ENCODE measurements around the gene PCSK1. TPM values are rescaled to one million over a fixed set of nuclear protein-coding genes. Genes with fewer than 3 reads are reported as not detected.

Gene PCSK1
- total and polyA plus RNA-seq, 3 donors from 2014 or later, result 0.43 to 0.79 (median 0.63) TPM

DNA sequence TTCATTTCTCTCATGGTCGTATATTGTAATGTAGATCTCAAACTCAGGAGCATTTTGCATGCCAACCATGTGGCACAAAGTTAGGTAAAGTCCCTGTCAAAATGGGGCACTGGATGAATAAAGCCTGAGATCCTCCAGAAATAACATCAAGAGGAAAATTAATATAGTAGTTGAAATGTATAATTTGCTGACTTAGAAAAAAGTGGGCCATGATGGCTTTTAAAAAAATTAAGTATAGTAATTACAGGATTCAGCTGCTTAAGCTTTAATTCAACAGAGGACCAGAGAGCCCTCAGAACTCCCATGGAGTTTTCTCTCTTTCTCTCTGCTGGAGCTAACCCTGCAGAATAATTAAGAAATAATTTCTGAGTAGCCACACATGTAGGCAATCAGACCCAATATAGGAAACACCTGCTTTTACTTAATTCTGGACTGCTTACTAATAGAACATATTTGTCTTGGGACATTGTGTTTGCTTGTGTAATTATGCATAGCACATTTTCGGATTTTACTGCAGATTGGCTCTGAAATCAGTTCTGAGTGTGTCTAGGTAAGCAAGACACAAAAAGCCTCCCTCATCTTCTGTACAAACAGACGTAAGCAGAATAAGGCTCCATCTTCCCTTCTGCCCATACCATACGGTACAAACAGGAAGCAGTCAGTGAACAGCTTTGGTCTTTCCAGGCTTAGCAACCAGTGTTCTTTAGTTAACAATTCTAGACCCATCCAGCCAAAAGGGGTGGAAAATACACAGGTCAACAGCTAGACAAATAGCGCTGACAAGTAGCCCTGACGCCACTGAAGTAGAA lies 26.5 kb upstream of the PCSK1 start:
- WGBS, 2 donors, result 72 to 73% methylated on average over 6 of the region's 6 CpGs
- no peak for DNase-seq

DNA sequence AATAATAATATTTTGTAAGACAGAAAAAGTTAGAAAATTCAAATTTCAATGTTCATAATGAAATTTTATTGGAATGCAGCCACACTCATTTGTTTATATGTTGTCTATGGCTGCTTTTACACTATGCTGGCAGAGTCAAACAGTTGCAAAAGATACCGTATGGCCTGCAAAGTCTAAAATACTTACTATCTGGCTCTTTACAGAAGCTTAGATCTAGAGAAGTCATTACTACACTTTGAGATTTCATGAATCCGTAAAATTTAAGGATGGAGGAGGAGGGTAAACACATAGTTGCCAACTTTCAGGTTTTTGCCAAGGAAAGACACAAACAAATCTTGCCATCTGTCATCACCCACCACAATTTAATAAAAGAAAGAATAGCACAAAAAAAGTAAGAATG lies 25.1 kb upstream of the PCSK1 start:
- TF ChIP-seq POLR2A (IDR thresholded peaks at IDR 0.05), result no peak
- TF ChIP-seq, protein P1, sequence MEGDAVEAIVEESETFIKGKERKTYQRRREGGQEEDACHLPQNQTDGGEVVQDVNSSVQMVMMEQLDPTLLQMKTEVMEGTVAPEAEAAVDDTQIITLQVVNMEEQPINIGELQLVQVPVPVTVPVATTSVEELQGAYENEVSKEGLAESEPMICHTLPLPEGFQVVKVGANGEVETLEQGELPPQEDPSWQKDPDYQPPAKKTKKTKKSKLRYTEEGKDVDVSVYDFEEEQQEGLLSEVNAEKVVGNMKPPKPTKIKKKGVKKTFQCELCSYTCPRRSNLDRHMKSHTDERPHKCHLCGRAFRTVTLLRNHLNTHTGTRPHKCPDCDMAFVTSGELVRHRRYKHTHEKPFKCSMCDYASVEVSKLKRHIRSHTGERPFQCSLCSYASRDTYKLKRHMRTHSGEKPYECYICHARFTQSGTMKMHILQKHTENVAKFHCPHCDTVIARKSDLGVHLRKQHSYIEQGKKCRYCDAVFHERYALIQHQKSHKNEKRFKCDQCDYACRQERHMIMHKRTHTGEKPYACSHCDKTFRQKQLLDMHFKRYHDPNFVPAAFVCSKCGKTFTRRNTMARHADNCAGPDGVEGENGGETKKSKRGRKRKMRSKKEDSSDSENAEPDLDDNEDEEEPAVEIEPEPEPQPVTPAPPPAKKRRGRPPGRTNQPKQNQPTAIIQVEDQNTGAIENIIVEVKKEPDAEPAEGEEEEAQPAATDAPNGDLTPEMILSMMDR (IDR thresholded peaks at IDR 0.05), result no peak
- Histone ChIP-seq H3K27me3 (no peaks in the 10 kb centered on the region), H3K9me3 (no peaks in the 10 kb centered on the region), H3K27ac (no peak overlapping the region), H3K4me3 (no peak overlapping the region), H3K36me3 (ENCODE audit: low read depth, missing control alignments) (no peaks in the 10 kb centered on the region), H3K4me1 (no peaks in the 10 kb centered on the region)
- intact Hi-C loops (cut with DNase I; ENCODE audit: low total_unique reads), result no loop called here
- DNase-seq, result no peak
- 80 to 90% methylated on average over 2 of the region's 2 CpGs for WGBS, 2 donors

More for the DNA sequence above, 26.5 kb upstream of the PCSK1 start:
- no peak overlapping the region for H3K4me3 ChIP-seq
- H3K36me3 ChIP-seq (ENCODE audit: low read depth, missing control alignments), result no peaks in the 10 kb centered on the region
- TF ChIP-seq, protein P1 (IDR thresholded peaks at IDR 0.05), result no peak
- no peak for TF ChIP-seq POLR2A (IDR thresholded peaks at IDR 0.05)
- H3K9me3 ChIP-seq, result no peaks in the 10 kb centered on the region
- H3K27me3 ChIP-seq, result no peaks in the 10 kb centered on the region
- no peak overlapping the region for H3K27ac ChIP-seq
- no peaks in the 10 kb centered on the region for H3K4me1 ChIP-seq
- intact Hi-C loops (cut with DNase I; ENCODE audit: low total_unique reads), result no loop called here

DNA sequence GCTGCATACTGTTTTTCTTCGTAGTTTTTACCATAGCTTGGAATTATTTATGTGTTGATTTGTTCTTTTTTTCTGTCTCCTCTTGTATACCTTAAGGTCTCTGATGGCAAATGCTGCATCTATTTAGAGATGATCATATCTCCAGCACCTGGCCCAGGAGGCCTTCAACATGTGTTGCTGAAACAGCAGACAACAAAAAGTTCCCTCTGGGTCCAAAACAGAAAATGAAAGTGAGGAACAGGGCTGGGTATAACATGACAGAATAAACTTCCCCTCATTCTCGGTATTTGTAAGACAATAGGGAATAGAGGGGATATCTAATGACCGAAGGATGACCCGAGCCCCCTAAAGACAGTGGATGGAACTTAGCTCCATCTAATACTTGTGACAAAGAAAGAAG lies 22.7 kb upstream of the PCSK1 start:
- TF ChIP-seq, protein P1 (IDR thresholded peaks at IDR 0.05), result no peak
- TF ChIP-seq POLR2A (IDR thresholded peaks at IDR 0.05), result no peak
- intact Hi-C loops (cut with DNase I; ENCODE audit: low total_unique reads), result no loop called here
- Histone ChIP-seq H3K27me3 (no peaks in the 10 kb centered on the region), H3K4me3 (no peak overlapping the region), H3K36me3 (ENCODE audit: low read depth, missing control alignments) (no peaks in the 10 kb centered on the region), H3K27ac (no peak overlapping the region), H3K4me1 (no peaks in the 10 kb centered on the region), H3K9me3 (no peaks in the 10 kb centered on the region)
- 80 to 86% methylated on average over 4 of the region's 4 CpGs for WGBS, 2 donors
- no peak for DNase-seq

DNA sequence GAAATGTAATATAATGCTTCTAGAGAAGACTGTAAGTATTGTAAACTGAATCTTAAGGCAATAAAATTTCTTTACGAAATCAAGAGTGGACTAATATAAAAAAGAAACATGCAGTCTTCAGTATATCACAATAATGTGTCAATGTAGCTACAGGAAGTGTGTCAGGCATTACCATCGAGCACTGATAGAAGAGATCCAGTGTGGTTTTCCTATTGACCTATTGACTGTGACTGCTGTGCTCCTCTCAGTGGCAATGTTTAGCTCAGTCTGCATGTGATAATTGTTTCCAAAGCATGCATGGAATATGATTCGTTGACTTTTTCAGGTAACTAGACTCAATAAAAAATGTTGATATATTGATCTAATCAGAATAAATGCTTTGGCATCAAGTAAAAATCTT lies 20.3 kb upstream of the PCSK1 start:
- no peak for DNase-seq
- Histone ChIP-seq H3K4me1 (no peaks in the 10 kb centered on the region), H3K27ac (no peak overlapping the region), H3K27me3 (no peaks in the 10 kb centered on the region), H3K9me3 (no peaks in the 10 kb centered on the region), H3K36me3 (ENCODE audit: low read depth, missing control alignments) (no peaks in the 10 kb centered on the region), H3K4me3 (no peak overlapping the region)
- TF ChIP-seq POLR2A (IDR thresholded peaks at IDR 0.05), result no peak
- TF ChIP-seq, protein P1 (IDR thresholded peaks at IDR 0.05), result no peak
- intact Hi-C loops (cut with DNase I; ENCODE audit: low total_unique reads), result no loop called here
- 73% methylated on average over 3 of the region's 3 CpGs for WGBS, 2 donors

DNA sequence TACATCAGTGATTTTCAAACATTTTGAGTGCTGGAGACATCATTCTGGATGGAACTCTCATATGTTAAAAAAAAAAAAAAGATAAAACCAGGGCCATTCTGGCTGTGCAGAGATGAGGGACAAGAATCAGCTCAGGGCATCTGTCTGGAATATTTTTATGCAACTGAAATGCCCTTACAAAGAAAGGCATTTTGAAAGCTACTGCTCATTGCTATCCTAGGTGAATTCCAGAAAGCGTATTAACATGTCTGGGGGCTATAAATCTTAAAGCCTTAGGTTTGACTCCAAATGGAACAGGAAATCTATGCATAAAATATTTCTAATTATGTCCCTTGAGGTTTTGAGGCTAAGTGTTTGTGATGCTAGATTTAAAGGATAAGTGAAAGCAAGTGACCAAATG lies 14.9 kb upstream of the PCSK1 start:
- intact Hi-C loops (cut with DNase I; ENCODE audit: low total_unique reads), result no loop called here
- H3K36me3 ChIP-seq (ENCODE audit: low read depth, missing control alignments), result no peaks in the 10 kb centered on the region
- 35 to 50% methylated on average over 1 of the region's 1 CpG for WGBS, 2 donors
- H3K4me3 ChIP-seq, result no peak overlapping the region
- H3K9me3 ChIP-seq, result no peaks in the 10 kb centered on the region
- DNase-seq, result no peak
- H3K27me3 ChIP-seq, result no peaks in the 10 kb centered on the region
- H3K27ac ChIP-seq, result no peak overlapping the region
- no peaks in the 10 kb centered on the region for H3K4me1 ChIP-seq
- TF ChIP-seq POLR2A (IDR thresholded peaks at IDR 0.05), result no peak
- TF ChIP-seq, protein P1 (IDR thresholded peaks at IDR 0.05), result no peak
